Measurements from ENCODE around the gene NCCRP1.

- TF ChIP-seq CTCF (IDR thresholded peaks at IDR 0.05) = no peak
- TF ChIP-seq EP300 (IDR thresholded peaks at IDR 0.05) = no peak
Observed at GRCh38 chr19:39202998-39203355, 6.2 kb downstream of the NCCRP1 start.
